ENCODE data around the gene CBR4.
"Not testable (repeated sequence)": the region's sequence is repeated elsewhere in the genome, so short reads cannot be mapped to it uniquely, and the experiment has no call there.

The CBR4 gene

DNA sequence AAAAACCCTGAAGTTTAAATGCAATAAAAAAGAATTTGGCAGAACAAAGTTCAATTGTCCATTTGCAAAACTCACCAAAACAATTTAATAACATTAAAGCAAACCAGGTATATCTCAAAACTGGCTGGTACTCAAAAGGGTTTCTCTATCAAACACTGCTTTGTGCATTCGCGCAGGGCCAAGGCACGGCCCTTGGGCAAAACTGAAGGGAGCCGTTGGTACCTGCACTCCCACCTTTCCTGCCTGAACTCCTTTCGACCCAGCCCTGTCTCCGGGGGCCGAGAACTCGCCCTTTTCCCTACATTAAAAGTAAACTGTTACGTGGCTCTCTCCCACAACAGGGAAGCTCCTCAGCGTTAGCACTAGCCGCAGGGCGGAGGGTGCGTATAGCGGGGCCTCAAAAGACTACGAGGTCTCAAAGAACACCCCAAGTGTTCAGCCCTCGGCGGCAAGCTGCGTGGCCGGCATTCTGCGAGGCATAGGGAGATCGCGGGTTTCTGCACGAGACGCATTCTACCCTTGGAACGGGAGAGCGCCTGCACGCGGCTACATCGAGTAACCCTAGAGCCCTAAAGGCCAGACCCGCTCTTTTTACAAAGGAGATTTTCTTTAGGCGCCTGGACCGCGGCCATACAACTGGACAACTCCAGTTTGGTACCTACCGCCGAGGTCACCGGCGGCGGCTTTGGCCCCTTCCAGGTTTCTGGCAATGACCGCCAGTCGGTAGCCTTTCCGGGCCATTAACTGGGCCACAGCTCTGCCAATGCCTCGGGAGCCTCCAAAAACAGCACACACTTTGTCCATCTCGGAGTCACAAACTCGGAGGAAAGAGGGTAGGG, 550 bp downstream of the CBR4 start:
- H3K27ac ChIP-seq (ENCODE audit: low read length): peak overlapping the region; percentile 95
- H3K4me1 ChIP-seq (ENCODE audit: control insufficient read depth, low read depth, low read length): peaks cover 15% of the 10 kb centered on the region
- H3K4me3 ChIP-seq (ENCODE audit: low read length): peak overlapping the region; percentile 84
- peaks cover 21% of the 10 kb centered on the region for H3K36me3 ChIP-seq (ENCODE audit: control insufficient read depth, low read depth, low read length)
- peak overlapping the region; percentile 98 for H3K9ac ChIP-seq (ENCODE audit: low read length)
- no peaks in the 10 kb centered on the region for H3K9me3 ChIP-seq (ENCODE audit: control insufficient read depth, low read depth, low read length)
- no peaks in the 10 kb centered on the region for H3K27me3 ChIP-seq (ENCODE audit: control insufficient read depth, insufficient read depth, low read length)

- no peak overlapping the region for H3K27ac ChIP-seq (ENCODE audit: low read length)
- H3K36me3 ChIP-seq (ENCODE audit: control insufficient read depth, low read depth, low read length): peaks cover 50% of the 10 kb centered on the region
- H3K9me3 ChIP-seq (ENCODE audit: control insufficient read depth, low read depth, low read length): no peaks in the 10 kb centered on the region
- H3K4me1 ChIP-seq (ENCODE audit: control insufficient read depth, low read depth, low read length): peaks cover 15% of the 10 kb centered on the region
- H3K27me3 ChIP-seq (ENCODE audit: control insufficient read depth, insufficient read depth, low read length): no peaks in the 10 kb centered on the region
- H3K4me3 ChIP-seq (ENCODE audit: low read length): no peak overlapping the region
- no peak overlapping the region for H3K9ac ChIP-seq (ENCODE audit: low read length)
Observed at GRCh38 chr4:169005453-169006099, 4.5 kb downstream of the CBR4 start.

DNA sequence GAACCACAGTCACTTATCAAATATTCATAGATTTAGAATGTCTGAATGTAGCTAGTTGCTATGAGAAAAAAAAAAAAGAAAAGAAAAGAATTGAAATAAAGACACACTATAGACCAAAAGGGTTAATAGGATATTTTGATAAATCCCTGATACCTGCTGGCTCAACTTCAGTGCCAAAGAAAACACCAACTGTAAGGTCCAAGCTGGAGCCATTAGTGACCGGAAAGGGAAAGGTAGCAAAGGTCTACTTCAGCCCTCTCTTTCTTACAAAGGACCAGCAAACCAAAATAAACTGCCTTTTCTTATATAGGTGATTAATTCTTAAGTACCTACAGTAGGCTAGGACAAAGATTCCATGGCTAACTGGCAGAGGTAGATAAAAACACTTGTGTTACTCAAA, 9.7 kb downstream of the CBR4 start:
- Histone ChIP-seq H3K27me3 (ENCODE audit: control insufficient read depth, insufficient read depth, low read length) (no peaks in the 10 kb centered on the region), H3K4me1 (ENCODE audit: control insufficient read depth, low read depth, low read length) (no peaks in the 10 kb centered on the region), H3K9ac (ENCODE audit: low read length) (no peak overlapping the region), H3K9me3 (ENCODE audit: control insufficient read depth, low read depth, low read length) (no peaks in the 10 kb centered on the region), H3K36me3 (ENCODE audit: control insufficient read depth, low read depth, low read length) (peaks cover 75% of the 10 kb centered on the region), H3K27ac (ENCODE audit: low read length) (no peak overlapping the region), H3K4me3 (ENCODE audit: low read length) (no peak overlapping the region)

GRCh38 chr4:168999809-169000208, 10.2 kb downstream of the CBR4 start:
- Histone ChIP-seq H3K27ac (ENCODE audit: low read length) (no peak overlapping the region), H3K9me3 (ENCODE audit: control insufficient read depth, low read depth, low read length) (no peaks in the 10 kb centered on the region), H3K27me3 (ENCODE audit: control insufficient read depth, insufficient read depth, low read length) (no peaks in the 10 kb centered on the region), H3K9ac (ENCODE audit: low read length) (no peak overlapping the region), H3K4me3 (ENCODE audit: low read length) (no peak overlapping the region), H3K36me3 (ENCODE audit: control insufficient read depth, low read depth, low read length) (peaks cover 73% of the 10 kb centered on the region), H3K4me1 (ENCODE audit: control insufficient read depth, low read depth, low read length) (no peaks in the 10 kb centered on the region)

DNA sequence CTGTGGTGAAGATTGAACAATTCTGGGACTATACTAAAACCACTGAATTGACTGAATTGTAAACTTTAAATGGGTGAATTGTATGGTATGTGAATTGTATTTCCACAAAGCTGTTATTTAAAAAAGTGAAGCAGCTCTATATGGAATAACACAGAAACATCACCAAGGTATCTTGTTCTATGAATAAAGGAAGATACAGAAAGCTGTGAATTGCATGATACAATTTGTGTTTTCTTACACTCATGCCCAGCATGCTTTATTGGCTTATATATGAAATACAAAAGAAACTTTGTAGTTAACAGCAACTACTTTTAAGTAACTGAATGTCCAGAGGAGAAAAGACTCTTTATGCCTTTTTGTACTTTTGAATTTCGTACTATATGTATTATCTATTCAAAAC, 11.5 kb downstream of the CBR4 start:
- Histone ChIP-seq H3K27me3 (ENCODE audit: control insufficient read depth, insufficient read depth, low read length) (no peaks in the 10 kb centered on the region), H3K9me3 (ENCODE audit: control insufficient read depth, low read depth, low read length) (no peaks in the 10 kb centered on the region), H3K4me3 (ENCODE audit: low read length) (no peak overlapping the region), H3K36me3 (ENCODE audit: control insufficient read depth, low read depth, low read length) (peaks cover 66% of the 10 kb centered on the region), H3K9ac (ENCODE audit: low read length) (no peak overlapping the region), H3K4me1 (ENCODE audit: control insufficient read depth, low read depth, low read length) (no peaks in the 10 kb centered on the region), H3K27ac (ENCODE audit: low read length) (no peak overlapping the region)

DNA sequence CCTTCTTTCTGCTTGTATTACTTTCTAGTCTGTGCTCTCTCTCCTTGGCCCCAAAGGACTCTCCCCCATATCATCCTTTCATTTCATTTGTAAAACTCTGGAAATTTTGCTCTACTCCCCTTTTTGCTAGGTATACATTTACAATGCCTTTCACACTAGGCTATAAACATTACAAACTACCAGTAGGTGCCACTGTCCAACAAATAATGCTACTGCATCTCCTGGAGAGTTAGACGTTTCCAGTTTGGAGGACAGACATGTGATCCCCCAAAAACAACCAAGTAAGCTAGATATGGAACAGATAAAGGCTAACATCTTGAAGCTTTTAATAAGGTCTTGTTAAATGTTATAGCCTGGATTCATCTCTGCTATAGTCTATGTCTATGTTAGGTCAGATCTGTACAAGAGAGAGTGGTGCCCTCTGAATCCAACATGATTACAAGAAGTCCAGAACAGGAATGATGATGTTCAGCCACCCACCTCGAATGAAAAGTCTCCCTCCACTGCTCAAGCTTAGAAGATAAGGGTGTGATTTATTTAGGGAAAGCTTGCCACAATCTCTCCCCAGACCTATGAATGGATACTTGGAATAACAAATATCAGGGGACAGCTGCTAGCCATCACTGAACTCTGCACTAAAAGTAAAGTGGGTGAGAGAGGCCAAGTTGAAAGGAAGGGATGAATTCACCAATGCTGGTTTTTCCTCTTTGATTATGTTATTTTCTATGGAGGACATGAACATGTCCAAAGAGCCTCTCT, 14.3 kb downstream of the CBR4 start:
- H3K36me3 ChIP-seq (ENCODE audit: control insufficient read depth, low read depth, low read length): peaks cover 42% of the 10 kb centered on the region
- no peak overlapping the region for H3K27ac ChIP-seq (ENCODE audit: low read length)
- no peak overlapping the region for H3K9ac ChIP-seq (ENCODE audit: low read length)

DNA sequence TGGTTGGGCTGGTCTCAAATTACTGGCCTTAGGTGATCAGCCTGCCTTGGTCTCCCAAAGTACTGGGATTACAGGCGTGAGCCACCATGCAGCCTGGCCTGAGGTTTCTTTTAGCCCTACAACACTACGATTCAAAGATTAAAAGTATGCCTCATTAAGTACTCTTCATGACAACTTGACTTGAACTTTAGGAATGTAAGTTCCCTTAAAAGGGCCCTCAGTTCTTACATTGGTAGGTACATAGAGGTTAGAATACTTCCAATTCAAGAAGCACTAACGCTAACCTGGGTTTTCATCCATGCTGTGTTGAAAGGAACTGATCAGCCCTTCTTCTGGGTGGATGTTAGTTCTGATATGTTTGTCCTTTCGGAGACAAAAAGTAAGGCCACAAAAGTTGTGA, 15.1 kb downstream of the CBR4 start:
- Histone ChIP-seq H3K27ac (ENCODE audit: low read length) (no peak overlapping the region), H3K4me3 (ENCODE audit: low read length) (no peak overlapping the region)

More for the DNA sequence above, 14.3 kb downstream of the CBR4 start:
- no peaks in the 10 kb centered on the region for H3K9me3 ChIP-seq (ENCODE audit: control insufficient read depth, low read depth, low read length)
- H3K27me3 ChIP-seq (ENCODE audit: control insufficient read depth, insufficient read depth, low read length): no peaks in the 10 kb centered on the region
- no peak overlapping the region for H3K4me3 ChIP-seq (ENCODE audit: low read length)
- no peaks in the 10 kb centered on the region for H3K4me1 ChIP-seq (ENCODE audit: control insufficient read depth, low read depth, low read length)

DNA sequence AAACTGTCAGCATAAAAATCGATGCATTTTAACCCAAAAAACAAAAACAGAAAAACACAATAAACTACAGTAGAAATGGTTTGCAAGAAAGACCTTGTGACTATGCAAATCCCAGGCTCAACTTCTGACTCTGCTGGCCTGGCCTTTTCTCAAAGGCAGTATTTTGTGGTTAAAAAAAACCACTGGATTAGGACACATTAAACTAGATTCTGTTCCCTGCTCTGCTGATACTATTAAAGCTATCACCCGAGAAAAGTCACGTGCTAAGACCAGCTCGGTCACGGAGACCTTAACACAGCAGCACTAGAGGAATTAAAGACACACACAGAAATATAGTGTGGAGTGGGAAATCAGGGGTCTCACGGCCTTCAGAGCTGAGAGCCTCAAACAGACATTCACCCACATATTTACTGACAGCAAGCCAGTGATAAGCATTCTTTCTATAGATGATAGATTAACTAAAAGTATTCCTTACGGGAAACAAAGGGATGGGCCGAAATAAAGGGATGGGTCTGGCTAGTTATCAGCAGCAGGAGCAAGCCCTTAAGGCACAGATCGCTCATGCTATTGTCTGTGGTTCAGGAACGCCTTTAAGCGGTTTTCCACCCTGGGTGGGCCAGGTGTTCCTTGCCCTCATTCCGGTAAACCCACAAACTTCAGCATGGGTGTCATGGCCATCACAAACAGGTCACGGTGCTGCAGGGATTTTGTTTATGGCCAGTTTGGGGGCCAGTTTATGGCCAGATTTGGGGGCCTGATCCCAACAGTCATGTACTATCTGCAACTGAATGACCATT, 16.1 kb downstream of the CBR4 start:
- H3K9ac ChIP-seq (ENCODE audit: low read length): no peak overlapping the region

More for the DNA sequence above, 15.1 kb downstream of the CBR4 start:
- Histone ChIP-seq H3K4me1 (ENCODE audit: control insufficient read depth, low read depth, low read length) (no peaks in the 10 kb centered on the region), H3K9ac (ENCODE audit: low read length) (no peak overlapping the region), H3K27me3 (ENCODE audit: control insufficient read depth, insufficient read depth, low read length) (no peaks in the 10 kb centered on the region), H3K36me3 (ENCODE audit: control insufficient read depth, low read depth, low read length) (peaks cover 36% of the 10 kb centered on the region), H3K9me3 (ENCODE audit: control insufficient read depth, low read depth, low read length) (no peaks in the 10 kb centered on the region)

DNA sequence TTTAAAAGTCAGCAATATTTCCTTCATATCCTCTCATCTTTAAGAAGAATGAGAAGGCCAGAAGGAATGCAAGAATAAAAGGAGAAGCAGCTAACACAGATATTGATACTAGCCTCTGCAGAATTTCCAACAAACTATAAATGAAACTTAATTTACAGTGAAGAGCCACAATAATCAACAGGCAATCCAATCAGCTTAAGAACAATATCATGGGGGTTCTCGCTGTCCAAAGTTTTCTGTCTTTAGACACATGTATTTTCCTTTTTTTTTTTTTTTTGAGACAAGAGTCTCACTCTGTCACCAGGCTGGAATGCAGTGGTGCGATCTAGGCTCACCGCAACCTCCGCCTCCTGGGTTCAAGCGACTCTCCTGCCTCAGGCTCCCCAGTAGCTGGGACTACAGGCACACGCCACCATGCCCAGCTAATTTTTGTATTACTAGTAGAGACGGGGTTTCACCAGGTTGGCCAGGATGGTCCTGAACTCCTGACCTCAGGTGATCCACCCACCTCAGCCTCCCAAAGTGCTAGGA, 17.0 kb downstream of the CBR4 start:
- not testable (repeated sequence) for H3K4me3 ChIP-seq (ENCODE audit: low read length); H3K4me1 ChIP-seq (ENCODE audit: control insufficient read depth, low read depth, low read length); H3K9me3 ChIP-seq (ENCODE audit: control insufficient read depth, low read depth, low read length); H3K27me3 ChIP-seq (ENCODE audit: control insufficient read depth, insufficient read depth, low read length); H3K9ac ChIP-seq (ENCODE audit: low read length); H3K27ac ChIP-seq (ENCODE audit: low read length)
- H3K36me3 ChIP-seq (ENCODE audit: control insufficient read depth, low read depth, low read length): peaks cover 33% of the 10 kb centered on the region

More for the DNA sequence above, 16.1 kb downstream of the CBR4 start:
- Histone ChIP-seq H3K4me1 (ENCODE audit: control insufficient read depth, low read depth, low read length) (no peaks in the 10 kb centered on the region), H3K27ac (ENCODE audit: low read length) (no peak overlapping the region), H3K9me3 (ENCODE audit: control insufficient read depth, low read depth, low read length) (no peaks in the 10 kb centered on the region), H3K4me3 (ENCODE audit: low read length) (no peak overlapping the region), H3K36me3 (ENCODE audit: control insufficient read depth, low read depth, low read length) (peaks cover 35% of the 10 kb centered on the region), H3K27me3 (ENCODE audit: control insufficient read depth, insufficient read depth, low read length) (no peaks in the 10 kb centered on the region)

DNA sequence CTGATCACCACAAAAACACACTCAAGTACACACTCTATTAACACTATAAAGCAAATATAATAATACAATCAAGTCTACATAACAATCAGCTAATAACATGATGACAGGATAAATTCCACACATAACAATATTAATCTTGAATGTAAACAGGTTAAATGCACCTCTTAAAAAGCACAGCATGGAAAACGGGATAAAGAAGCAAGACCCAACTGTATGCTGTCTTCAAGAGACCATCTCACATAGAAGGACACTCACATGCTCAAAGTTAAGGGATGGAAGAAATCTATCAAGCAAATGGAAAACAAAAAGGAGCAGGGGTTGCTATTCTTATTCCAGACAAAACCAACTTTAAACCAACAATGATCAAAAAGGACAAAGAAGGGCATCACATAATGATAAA, 28.1 kb downstream of the CBR4 start:
- no peak overlapping the region for H3K27ac ChIP-seq (ENCODE audit: low read length)
- no peaks in the 10 kb centered on the region for H3K27me3 ChIP-seq (ENCODE audit: control insufficient read depth, insufficient read depth, low read length)
- H3K4me3 ChIP-seq (ENCODE audit: low read length): no peak overlapping the region
- no peaks in the 10 kb centered on the region for H3K9me3 ChIP-seq (ENCODE audit: control insufficient read depth, low read depth, low read length)
- H3K36me3 ChIP-seq (ENCODE audit: control insufficient read depth, low read depth, low read length): peaks cover 10% of the 10 kb centered on the region
- no peaks in the 10 kb centered on the region for H3K4me1 ChIP-seq (ENCODE audit: control insufficient read depth, low read depth, low read length)
- no peak overlapping the region for H3K9ac ChIP-seq (ENCODE audit: low read length)

GRCh38 chr4:168981460-168981859, 28.6 kb downstream of the CBR4 start:
- Histone ChIP-seq H3K4me3 (ENCODE audit: low read length) (no peak overlapping the region), H3K9me3 (ENCODE audit: control insufficient read depth, low read depth, low read length) (no peaks in the 10 kb centered on the region), H3K36me3 (ENCODE audit: control insufficient read depth, low read depth, low read length) (peaks cover 12% of the 10 kb centered on the region), H3K4me1 (ENCODE audit: control insufficient read depth, low read depth, low read length) (no peaks in the 10 kb centered on the region), H3K9ac (ENCODE audit: low read length) (no peak overlapping the region), H3K27ac (ENCODE audit: low read length) (no peak overlapping the region), H3K27me3 (ENCODE audit: control insufficient read depth, insufficient read depth, low read length) (no peaks in the 10 kb centered on the region)

Data from iPS-18a (cell line).